Suppressor macrophage (primary cell): ENCODE measurements around the gene CNIH3.
"Not testable (repeated sequence)": the region's sequence is repeated elsewhere in the genome, so short reads cannot be mapped to it uniquely, and the experiment has no call there.

Experiments
- DNase-seq, 4 experiments: peaks; one replicate each; pipeline ENCODE4 v3.0.0-alpha.2; 2020 to 2022
- total RNA-seq, 17 experiments: gene quantifications; one replicate each; lab custom pipeline; 2026; ENCODE audit warnings: mixed read lengths in 6 of 17, inconsistent platforms in 3 of 17; lab: John Stamatoyannopoulos, UW

CNIH3 gene
- 4.6 to 57.5 (median 34.5) reads per million in 17 experiments for total RNA-seq

- DNase-seq: peak; percentile 74 to 92 (median 85)
These were observed at the start of gene CNIH3 for GRCh38 chr1:224615861-224616755. CNIH3 (plus strand) TSS chr1:224616317; CDS start chr1:224617175, 858 bp downstream.

- not testable (repeated sequence) for DNase-seq
These were observed 49.6 kb upstream of the CNIH3 start for GRCh38 chr1:224566492-224566891.

GRCh38 chr1:224569276-224569675, 46.8 kb upstream of the CNIH3 start:
- no peak for DNase-seq

- peak; percentile 4 to 56 (median 36) for DNase-seq
These were observed 44.1 kb upstream of the CNIH3 start for GRCh38 chr1:224571975-224572374.

- no peak for DNase-seq
These were observed 36.6 kb upstream of the CNIH3 start for GRCh38 chr1:224579526-224579925.

GRCh38 chr1:224580006-224580405, 36.1 kb upstream of the CNIH3 start:
- no peak for DNase-seq

- DNase-seq: peak in 2 of 4 experiments; percentile 20 to 30
These were observed 34.1 kb upstream of the CNIH3 start for GRCh38 chr1:224582041-224582440.

GRCh38 chr1:224583774-224584173, 32.3 kb upstream of the CNIH3 start:
- no peak for DNase-seq

- no peak for DNase-seq
These were observed 31.1 kb upstream of the CNIH3 start for GRCh38 chr1:224585051-224585450.

GRCh38 chr1:224587051-224587450, 29.1 kb upstream of the CNIH3 start:
- DNase-seq: no peak

GRCh38 chr1:224588515-224588914, 27.6 kb upstream of the CNIH3 start:
- DNase-seq: no peak

- no peak for DNase-seq
These were observed 27.1 kb upstream of the CNIH3 start for GRCh38 chr1:224589006-224589405.

GRCh38 chr1:224591326-224591725, 24.8 kb upstream of the CNIH3 start:
- DNase-seq: no peak

- peak; percentile 57 to 84 (median 78) for DNase-seq
These were observed 23.2 kb upstream of the CNIH3 start for GRCh38 chr1:224592636-224593582.

GRCh38 chr1:224594360-224594759, 21.8 kb upstream of the CNIH3 start:
- DNase-seq: peak; percentile 19 to 61 (median 42)

GRCh38 chr1:224594851-224595250, 21.3 kb upstream of the CNIH3 start:
- peak; percentile 64 to 83 (median 74) for DNase-seq

- peak; percentile 11 to 50 (median 34) for DNase-seq
These were observed 10.5 kb upstream of the CNIH3 start for GRCh38 chr1:224605482-224606181.

- no peak for DNase-seq
These were observed 8.6 kb upstream of the CNIH3 start for GRCh38 chr1:224607188-224608148.

GRCh38 chr1:224609333-224609732, 6.8 kb upstream of the CNIH3 start:
- no peak for DNase-seq

GRCh38 chr1:224612246-224612645, 3.9 kb upstream of the CNIH3 start:
- no peak for DNase-seq

- DNase-seq: no peak
These were observed 2.6 kb upstream of the CNIH3 start for GRCh38 chr1:224613486-224613885.
